C4-2B (cell line): ENCODE results near the gene DNAJC7.

Experiments used
- CTCF ChIP-seq: fragments of 450-650 bp; conservative IDR thresholded peaks from 2 replicates; pipeline ENCODE4 v1.5.1; 2017; ENCODE audit warnings: mild to moderate bottlenecking
- ZFX ChIP-seq: fragments of 450-650 bp; IDR thresholded peaks from 2 replicates; pipeline ENCODE4 v1.6.1; 2017

GRCh38 chr17:42061646-42062487 lies 44.6 kb upstream of the DNAJC7 start:
- TF ChIP-seq CTCF (no peak), ZFX (no peak)
